ENCODE measurements around the gene ZMIZ1.

DNA sequence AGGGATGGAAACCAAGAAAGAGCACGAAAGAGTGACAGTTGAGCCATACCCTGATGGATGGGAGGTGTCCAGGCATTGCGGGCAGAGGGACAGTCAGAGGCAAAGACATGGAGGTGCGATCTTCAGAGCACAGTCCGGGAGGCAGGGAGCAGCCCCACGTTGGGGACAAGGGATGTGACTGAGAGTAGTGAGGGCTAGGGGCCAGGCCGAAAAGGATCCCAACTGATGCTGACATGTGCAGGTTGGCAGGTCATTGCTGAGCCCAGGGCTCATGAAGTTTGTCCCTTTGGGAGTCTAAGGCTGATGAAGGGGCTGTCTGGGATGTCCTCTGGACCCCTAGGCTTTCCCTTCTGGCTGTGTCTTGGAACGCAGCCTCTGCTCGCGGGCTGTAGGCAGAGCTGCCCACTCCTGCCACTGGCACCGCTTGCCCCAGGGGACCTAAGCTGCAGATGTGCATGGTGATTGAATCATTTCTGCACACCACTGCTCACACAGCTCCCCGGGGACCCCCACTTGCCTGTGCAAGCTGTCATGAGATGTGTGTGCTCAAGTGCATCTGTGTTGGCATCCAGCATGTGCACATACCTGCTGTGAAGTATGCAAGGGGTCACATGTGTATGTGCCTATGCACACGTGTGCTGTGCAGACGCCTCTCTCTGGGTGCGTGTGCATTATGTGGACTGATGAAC lies 125.1 kb downstream of the ZMIZ1 start:
- TF ChIP-seq, protein P1, sequence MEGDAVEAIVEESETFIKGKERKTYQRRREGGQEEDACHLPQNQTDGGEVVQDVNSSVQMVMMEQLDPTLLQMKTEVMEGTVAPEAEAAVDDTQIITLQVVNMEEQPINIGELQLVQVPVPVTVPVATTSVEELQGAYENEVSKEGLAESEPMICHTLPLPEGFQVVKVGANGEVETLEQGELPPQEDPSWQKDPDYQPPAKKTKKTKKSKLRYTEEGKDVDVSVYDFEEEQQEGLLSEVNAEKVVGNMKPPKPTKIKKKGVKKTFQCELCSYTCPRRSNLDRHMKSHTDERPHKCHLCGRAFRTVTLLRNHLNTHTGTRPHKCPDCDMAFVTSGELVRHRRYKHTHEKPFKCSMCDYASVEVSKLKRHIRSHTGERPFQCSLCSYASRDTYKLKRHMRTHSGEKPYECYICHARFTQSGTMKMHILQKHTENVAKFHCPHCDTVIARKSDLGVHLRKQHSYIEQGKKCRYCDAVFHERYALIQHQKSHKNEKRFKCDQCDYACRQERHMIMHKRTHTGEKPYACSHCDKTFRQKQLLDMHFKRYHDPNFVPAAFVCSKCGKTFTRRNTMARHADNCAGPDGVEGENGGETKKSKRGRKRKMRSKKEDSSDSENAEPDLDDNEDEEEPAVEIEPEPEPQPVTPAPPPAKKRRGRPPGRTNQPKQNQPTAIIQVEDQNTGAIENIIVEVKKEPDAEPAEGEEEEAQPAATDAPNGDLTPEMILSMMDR (IDR thresholded peaks at IDR 0.05; ENCODE audit: low read depth, low read length) = no peak
- TF ChIP-seq POLR2A (IDR thresholded peaks at IDR 0.05; ENCODE audit: extremely low read depth, insufficient read length) (no peak), MYC (IDR thresholded peaks at IDR 0.05; ENCODE audit: low read depth, low read length) (no peak)
- TF ChIP-seq, protein P2, sequence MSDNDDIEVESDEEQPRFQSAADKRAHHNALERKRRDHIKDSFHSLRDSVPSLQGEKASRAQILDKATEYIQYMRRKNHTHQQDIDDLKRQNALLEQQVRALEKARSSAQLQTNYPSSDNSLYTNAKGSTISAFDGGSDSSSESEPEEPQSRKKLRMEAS (IDR thresholded peaks at IDR 0.05; ENCODE audit: low read depth, low read length) = no peak

All from NB4 (cell line).